Esophagus squamous epithelium (tissue), 5 donors: ENCODE results near the gene ZKSCAN2. TPM values are rescaled to one million over a fixed set of nuclear protein-coding genes. Genes with fewer than 3 reads are reported as not detected.

Experiments used
- DNase-seq: peaks from one replicate; lab custom pipeline; 2025; lab: John Stamatoyannopoulos, UW
- H3K27ac ChIP-seq, 4 donors: fragments of 200-600 bp; sonication (generic); one replicate each; pipeline ENCODE4 v1.5.1; 2016 to 2019; ENCODE audit warnings: mild to moderate bottlenecking in 1 of 4
- H3K27me3 ChIP-seq, 4 donors: fragments of 200-600 bp; sonication (generic); 1 replicate in 3 of 4; 2 replicates in 1 of 4; pipeline versions ENCODE4 v1.5.1 to v1.6.0; 2017 to 2021; ENCODE audit warnings: antibody characterized with exemption in 1 of 4
- H3K36me3 ChIP-seq, 3 donors: fragments of 200-600 bp; sonication (generic); one replicate each; pipeline ENCODE4 v1.5.1; 2016 to 2019
- H3K4me1 ChIP-seq, 3 donors: fragments of 200-600 bp; sonication (generic); one replicate each; pipeline ENCODE4 v1.5.1; 2017 to 2019
- H3K4me3 ChIP-seq, 4 donors: fragments of 200-600 bp; sonication (generic); 1 replicate in 3 of 4; 2 replicates in 1 of 4; pipeline ENCODE4 v1.5.1; 2016 to 2019; ENCODE audit warnings: mild to moderate bottlenecking in 2 of 4, moderate library complexity in 1 of 4
- H3K9me3 ChIP-seq, 3 donors: fragments of 200-600 bp; sonication (generic); one replicate each; pipeline ENCODE4 v1.5.1; 2016 to 2019
- POLR2A ChIP-seq, 4 donors: fragments of 450-650 bp; IDR thresholded peaks; one replicate each; pipeline ENCODE4 v1.6.1; 2017; ENCODE audit warnings: antibody characterized with exemption in 4 of 4, mild to moderate bottlenecking in 4 of 4, moderate library complexity in 3 of 4
- WGBS, 2 donors: methylation state at CpG; one replicate each; pipeline ENCODE4 v1.1.5; 2018; 5-methylcytosine and 5-hydroxymethylcytosine counted together
- intact Hi-C: fragments of 100-400 bp; cut with DNase I; formaldehyde crosslinking; loops from one replicate; pipeline ENCODE4 v1.15.0; 2022
- total RNA-seq, 4 donors: library from RNA; depleted of rRNA; stranded (reverse); fragments of >200 nt; gene quantifications; one replicate each; pipeline ENCODE4 v1.1.0, GENCODE V29; 2016
- TF ChIP-seq, protein P1 (sequence below), 6 experiments: fragments of 450-650 bp in 4 of 6; fragments of 200-600 bp in 2 of 6; sonication (generic) in 2 of 6; IDR thresholded peaks; one replicate each; pipeline ENCODE4 v1.5.1; 2016 to 2019; ENCODE audit warnings: antibody characterized with exemption in 6 of 6, mild to moderate bottlenecking in 4 of 6, moderate library complexity in 4 of 6
- donor health status: DM: yes; HTN: yes; CAD: no.

The ZKSCAN2 gene
- total RNA-seq, 4 donors from 2014 or later: 1.3 to 2.3 (median 2.1) TPM

DNA sequence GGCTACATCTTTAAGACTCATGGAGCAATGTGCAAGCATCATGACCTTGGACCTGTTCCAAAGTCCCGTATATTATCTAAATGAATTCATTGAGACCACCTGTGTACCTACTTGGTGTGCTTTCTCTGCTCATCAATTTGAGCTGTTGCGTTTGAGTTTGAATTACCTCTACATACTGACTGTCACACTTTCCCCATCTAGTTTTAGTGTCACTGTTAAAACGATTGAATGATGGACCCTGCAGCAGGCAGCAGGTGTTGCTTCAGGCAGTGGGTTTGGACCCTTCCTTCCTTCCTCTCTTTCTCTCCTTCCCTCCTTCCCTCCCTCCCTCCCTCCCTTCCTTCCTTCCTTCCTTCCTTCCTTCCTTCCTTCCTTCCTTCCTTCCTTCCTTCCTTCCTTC lies 33.9 kb upstream of the ZKSCAN2 start:
- TF ChIP-seq POLR2A (IDR thresholded peaks at IDR 0.05): no peak
- TF ChIP-seq, protein P1, sequence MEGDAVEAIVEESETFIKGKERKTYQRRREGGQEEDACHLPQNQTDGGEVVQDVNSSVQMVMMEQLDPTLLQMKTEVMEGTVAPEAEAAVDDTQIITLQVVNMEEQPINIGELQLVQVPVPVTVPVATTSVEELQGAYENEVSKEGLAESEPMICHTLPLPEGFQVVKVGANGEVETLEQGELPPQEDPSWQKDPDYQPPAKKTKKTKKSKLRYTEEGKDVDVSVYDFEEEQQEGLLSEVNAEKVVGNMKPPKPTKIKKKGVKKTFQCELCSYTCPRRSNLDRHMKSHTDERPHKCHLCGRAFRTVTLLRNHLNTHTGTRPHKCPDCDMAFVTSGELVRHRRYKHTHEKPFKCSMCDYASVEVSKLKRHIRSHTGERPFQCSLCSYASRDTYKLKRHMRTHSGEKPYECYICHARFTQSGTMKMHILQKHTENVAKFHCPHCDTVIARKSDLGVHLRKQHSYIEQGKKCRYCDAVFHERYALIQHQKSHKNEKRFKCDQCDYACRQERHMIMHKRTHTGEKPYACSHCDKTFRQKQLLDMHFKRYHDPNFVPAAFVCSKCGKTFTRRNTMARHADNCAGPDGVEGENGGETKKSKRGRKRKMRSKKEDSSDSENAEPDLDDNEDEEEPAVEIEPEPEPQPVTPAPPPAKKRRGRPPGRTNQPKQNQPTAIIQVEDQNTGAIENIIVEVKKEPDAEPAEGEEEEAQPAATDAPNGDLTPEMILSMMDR (IDR thresholded peaks at IDR 0.05): no peak
- Histone ChIP-seq H3K27ac (no peak overlapping the region), H3K27me3 (no peaks in the 10 kb centered on the region), H3K4me3 (no peak overlapping the region), H3K36me3 (no peaks in the 10 kb centered on the region), H3K4me1 (no peaks in the 10 kb centered on the region), H3K9me3 (no peaks in the 10 kb centered on the region)
- intact Hi-C loops: no loop called here
- DNase-seq: no peak
- WGBS, 2 donors: 43 to 49% methylated on average over 3 of the region's 3 CpGs

DNA sequence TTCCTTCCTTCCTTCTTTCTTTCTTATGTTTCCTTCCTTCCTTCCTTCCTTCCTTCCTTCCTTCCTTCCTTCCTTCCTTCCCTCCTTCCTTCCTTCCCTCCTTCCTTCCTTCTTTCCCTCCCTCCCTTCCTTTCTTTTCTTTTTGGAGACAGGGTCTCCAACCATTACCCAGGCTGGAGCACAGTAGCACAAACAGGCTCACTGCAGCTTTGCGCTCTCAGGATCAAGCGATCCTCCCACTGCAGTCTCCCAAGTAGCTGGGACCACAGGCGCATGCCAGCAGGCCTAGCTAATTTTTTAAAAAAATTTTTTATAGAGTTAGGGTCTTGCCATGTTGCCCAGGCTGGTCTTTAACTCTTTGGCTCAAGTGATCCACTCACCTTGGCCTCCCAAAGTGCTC lies 31.8 kb upstream of the ZKSCAN2 start:
- Histone ChIP-seq H3K27me3 (no peaks in the 10 kb centered on the region), H3K27ac (no peak overlapping the region), H3K4me3 (no peak overlapping the region), H3K4me1 (no peaks in the 10 kb centered on the region), H3K9me3 (no peaks in the 10 kb centered on the region), H3K36me3 (no peaks in the 10 kb centered on the region)
- no peak for DNase-seq
- 92 to 100% methylated on average over 2 to 3 of the region's 3 CpGs for WGBS, 2 donors
- intact Hi-C loops: no loop called here
- TF ChIP-seq, protein P1 (IDR thresholded peaks at IDR 0.05): no peak
- TF ChIP-seq POLR2A (IDR thresholded peaks at IDR 0.05): no peak

DNA sequence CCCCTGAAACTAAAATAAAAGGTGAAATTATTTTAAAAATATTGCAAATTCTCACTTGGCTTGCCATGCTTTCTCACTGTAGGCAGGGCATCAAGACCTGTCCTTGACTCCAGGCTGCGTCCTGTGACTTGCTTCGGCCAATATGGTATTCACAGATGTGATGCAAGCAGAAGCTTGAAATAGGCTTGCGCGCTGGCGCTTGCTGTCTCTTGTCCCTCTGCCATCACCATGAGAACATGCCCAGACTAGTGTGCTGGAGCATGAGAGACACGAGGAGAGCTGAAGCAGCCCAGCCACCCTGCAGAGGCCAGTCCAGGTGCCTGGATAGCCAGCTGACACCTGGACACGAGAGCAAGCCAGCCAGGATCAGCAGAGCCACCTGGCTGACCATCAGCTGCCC lies 21.8 kb upstream of the ZKSCAN2 start:
- no peak overlapping the region for H3K27ac ChIP-seq
- no peak for DNase-seq
- WGBS, 2 donors: 51 to 53% methylated on average over 5 to 6 of the region's 7 CpGs
- H3K9me3 ChIP-seq: no peaks in the 10 kb centered on the region
- H3K4me3 ChIP-seq: no peak overlapping the region
- no peak for TF ChIP-seq POLR2A (IDR thresholded peaks at IDR 0.05)
- TF ChIP-seq, protein P1 (IDR thresholded peaks at IDR 0.05): no peak
- H3K4me1 ChIP-seq: peaks cover 0 to 12% (median 0%) of the 10 kb centered on the region in 3 donors
- no peaks in the 10 kb centered on the region for H3K27me3 ChIP-seq
- intact Hi-C loops: no loop called here
- no peaks in the 10 kb centered on the region for H3K36me3 ChIP-seq

DNA sequence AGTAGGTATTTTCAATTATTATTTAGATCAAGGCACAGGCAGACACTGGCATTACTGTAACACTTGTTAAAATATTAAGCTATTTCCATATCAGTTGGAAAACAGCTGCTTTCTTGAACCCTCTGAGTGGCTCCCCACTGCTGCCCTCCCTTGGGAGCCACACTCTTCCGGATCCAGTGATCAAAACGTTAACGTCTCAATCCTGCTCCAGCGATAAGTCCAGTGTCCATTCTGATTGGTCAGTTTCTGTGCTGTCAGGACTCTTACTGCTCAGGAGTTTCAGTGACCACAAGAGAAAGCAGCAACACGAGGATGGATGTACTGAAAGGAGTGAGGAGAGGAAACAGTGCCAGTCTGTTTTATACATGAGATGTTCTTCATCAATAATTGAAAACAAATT lies 13.8 kb upstream of the ZKSCAN2 start:
- TF ChIP-seq, protein P1 (IDR thresholded peaks at IDR 0.05): no peak
- no peak for TF ChIP-seq POLR2A (IDR thresholded peaks at IDR 0.05)
- H3K27me3 ChIP-seq: no peaks in the 10 kb centered on the region
- no peaks in the 10 kb centered on the region for H3K9me3 ChIP-seq
- H3K4me1 ChIP-seq: peaks cover 0 to 4% (median 0%) of the 10 kb centered on the region in 3 donors
- intact Hi-C loops: no loop called here
- H3K36me3 ChIP-seq: peaks cover 0 to 7% (median 0%) of the 10 kb centered on the region in 3 donors
- H3K4me3 ChIP-seq: no peak overlapping the region
- no peak for DNase-seq
- 73 to 84% methylated on average over 5 of the region's 5 CpGs for WGBS, 2 donors
- no peak overlapping the region for H3K27ac ChIP-seq

DNA sequence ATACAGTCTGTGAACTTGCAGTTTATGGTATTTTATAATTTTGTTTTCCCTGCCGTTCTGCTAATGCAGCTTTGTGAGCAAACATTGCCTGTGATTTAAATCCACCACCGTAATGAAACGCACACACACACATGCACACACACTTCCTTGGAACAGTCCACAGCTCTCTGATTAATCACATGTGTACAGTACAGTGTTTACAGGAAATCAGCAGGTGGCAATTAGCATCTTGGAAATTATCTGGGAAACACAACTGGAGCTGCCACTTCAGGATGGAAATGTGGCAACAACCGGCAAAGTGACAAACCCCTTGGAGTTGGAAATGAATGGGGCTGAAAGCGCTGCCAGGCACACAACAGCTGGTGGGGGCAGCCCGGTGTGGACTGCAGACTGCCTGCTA lies 12.9 kb upstream of the ZKSCAN2 start:
- TF ChIP-seq, protein P1 (IDR thresholded peaks at IDR 0.05): no peak
- no peak for TF ChIP-seq POLR2A (IDR thresholded peaks at IDR 0.05)
- 69 to 86% methylated on average over 6 of the region's 6 CpGs for WGBS, 2 donors
- H3K27me3 ChIP-seq: no peaks in the 10 kb centered on the region
- intact Hi-C loops: no loop called here
- H3K9me3 ChIP-seq: no peaks in the 10 kb centered on the region
- H3K4me3 ChIP-seq: no peak overlapping the region
- no peaks in the 10 kb centered on the region for H3K4me1 ChIP-seq
- no peak for DNase-seq
- H3K36me3 ChIP-seq: peaks cover 0 to 12% (median 0%) of the 10 kb centered on the region in 3 donors
- H3K27ac ChIP-seq: no peak overlapping the region
